Raji (cell line): ENCODE measurements around the gene HMCES.

Experiments used
- POLR2A ChIP-seq: IDR thresholded peaks from 2 replicates; pipeline ENCODE4 v1.6.1; 2011; ENCODE audit warnings: low read depth, low read length, control low read depth; ENCODE audit not compliant: insufficient read depth

HMCES gene

DNA sequence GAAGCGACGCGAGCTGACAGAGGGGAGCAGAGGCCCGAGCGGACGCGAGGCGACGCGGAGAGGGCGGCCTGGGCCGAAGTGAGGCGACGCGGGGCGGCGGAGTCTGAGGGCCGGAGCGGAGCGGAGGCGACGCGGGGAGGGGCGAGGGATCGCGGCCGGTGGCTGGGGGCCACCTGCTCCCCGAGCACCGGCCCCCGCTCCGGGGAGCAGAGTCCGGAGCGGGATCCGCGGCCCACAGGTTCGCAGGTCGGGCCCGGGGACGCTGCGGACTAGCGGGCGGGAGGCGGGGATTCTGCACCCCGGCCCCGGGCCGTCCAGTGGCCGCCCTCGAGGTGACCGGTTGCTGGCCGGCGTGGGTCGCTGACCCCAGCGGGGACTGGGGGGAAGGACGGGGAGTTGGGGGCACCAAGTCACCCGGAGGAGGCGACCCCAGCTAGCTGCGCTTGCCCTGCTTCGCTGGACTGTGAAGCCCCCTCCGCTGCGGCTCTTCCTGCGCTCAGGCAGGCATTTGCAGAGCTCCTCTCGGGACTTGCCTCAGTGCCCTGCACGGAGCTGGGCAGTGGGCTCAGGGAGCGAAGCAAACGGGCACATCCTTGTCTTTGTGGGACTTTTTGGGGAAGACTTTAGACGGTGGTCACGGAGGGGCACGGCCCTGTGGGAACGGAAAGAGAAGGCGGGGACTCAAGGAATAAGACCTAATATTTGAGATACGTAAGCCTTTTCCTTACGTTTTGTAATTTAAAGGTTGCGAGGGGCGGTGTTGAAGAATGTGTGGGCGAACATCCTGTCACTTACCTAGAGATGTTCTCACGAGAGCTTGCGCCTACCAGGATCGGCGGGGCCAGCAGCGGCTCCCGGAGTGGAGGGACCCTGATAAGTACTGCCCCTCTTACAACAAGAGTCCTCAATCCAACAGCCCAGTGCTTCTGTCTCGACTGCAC, 566 bp downstream of the HMCES start:
- TF ChIP-seq POLR2A = peak; percentile 64

GRCh38 chr3:129280183-129280582, 1.5 kb downstream of the HMCES start:
- no peak for TF ChIP-seq POLR2A

GRCh38 chr3:129281726-129282125, 3.1 kb downstream of the HMCES start:
- TF ChIP-seq POLR2A = no peak

GRCh38 chr3:129282727-129283327, 4.2 kb downstream of the HMCES start:
- TF ChIP-seq POLR2A = peak; percentile 21; the same call in 1 of the 2 replicates

DNA sequence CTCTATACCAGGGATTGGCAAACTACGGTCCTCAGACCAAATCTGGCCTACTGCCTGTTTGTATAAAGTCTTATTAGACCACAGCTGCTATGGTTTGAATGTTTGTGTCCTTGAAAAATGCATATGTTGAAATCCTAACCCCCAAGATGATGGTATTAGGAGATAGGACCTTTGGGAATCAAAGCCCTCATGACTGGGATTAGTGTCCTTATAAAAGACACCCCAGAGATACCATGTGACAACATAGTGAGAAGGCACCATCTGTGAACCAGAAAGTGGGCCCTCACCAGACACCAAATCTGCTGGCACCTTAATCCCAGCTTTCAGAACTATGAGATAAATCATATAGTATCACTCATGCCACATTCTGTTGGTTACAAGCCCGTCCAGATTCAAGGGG, 7.4 kb downstream of the HMCES start:
- no peak for TF ChIP-seq POLR2A

- TF ChIP-seq POLR2A = no peak
These were observed 9.8 kb downstream of the HMCES start for GRCh38 chr3:129288446-129288845.

DNA sequence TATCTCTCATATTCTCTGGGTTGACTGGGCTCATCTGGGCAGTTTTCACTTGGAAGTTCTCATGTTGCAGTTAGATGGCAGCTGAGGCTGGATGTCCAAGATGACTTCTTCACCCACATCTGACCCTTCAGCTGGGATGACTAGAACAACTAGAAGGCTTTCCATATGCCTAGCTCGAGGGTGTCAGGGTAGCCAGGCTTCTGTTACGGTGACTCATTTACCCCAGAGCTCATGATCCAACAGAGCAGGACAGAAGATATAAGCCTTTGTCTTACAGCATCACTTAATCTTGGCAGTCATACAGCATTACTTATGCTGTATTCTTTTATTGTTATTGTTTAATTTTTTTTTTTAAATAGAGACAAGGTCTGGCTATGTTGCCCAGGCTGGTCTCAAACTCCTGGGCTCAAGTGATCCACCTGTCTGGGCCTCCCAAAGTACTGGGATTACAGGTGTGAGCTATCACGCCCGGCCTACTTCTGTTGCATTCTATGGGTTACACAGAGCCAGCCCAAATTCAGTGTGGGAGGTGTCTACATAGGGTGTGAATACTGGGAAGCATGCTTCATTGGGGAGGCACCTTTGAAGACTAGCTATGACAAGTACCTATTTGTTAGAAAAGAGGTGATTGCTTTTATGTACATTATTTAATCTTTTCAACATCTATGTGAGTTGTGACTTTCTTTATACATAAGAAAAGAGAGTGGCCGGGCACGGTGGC, 10.7 kb downstream of the HMCES start:
- no peak for TF ChIP-seq POLR2A

GRCh38 chr3:129291236-129291886, 12.7 kb downstream of the HMCES start:
- TF ChIP-seq POLR2A = no peak

- no peak for TF ChIP-seq POLR2A
These were observed 16.6 kb downstream of the HMCES start for GRCh38 chr3:129295286-129295685.

DNA sequence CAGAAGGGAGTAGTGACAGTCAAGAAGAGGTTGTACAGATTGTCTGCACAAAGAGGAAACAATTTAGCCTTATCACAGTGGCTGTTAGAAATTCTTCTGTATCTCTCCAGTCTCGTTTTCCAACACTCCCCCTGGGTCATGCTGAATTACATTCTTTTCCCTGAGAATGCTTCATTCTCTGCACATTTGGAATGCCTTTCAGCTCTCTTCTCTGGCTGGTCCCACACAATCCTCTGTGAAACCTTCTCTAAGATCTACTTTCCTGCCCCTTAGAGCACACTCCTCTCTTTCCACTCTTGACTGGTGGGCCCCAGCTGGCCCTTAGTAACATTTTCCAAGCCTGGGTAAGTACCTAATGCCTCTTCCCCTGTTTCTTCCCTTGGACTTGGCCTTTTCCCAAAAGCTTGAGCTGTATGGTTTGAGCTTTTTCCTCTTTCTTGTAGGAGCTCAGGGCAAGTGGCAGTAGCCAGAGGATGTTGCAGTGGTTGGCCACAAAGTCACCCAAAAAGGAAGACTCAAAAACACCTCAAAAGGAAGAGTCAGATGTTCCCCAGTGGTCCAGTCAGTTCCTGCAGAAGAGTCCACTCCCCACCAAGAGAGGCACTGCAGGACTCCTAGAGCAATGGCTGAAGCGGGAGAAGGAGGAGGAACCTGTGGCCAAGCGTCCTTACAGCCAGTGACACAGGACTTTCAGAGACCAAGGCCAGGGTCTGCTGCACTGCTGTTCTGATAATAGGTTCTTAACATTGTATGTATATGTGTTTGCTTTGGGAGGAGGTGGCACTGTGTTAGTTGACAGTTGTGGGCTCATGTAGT, 25.7 kb downstream of the HMCES start:
- no peak for TF ChIP-seq POLR2A

DNA sequence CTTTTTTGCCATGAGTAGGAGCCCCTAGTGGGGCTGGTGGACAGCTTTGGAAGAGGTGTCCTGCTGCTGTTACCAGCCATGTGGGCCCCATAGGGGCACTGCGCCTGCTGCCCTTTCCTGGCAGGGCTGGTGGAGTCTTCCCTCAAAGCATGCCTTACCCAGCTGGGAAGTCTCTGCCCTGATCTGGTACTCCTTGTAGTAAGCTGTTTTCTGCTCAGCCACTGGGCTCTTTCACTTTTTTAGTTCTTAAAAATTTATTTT, 26.2 kb downstream of the HMCES start:
- no peak for TF ChIP-seq POLR2A

DNA sequence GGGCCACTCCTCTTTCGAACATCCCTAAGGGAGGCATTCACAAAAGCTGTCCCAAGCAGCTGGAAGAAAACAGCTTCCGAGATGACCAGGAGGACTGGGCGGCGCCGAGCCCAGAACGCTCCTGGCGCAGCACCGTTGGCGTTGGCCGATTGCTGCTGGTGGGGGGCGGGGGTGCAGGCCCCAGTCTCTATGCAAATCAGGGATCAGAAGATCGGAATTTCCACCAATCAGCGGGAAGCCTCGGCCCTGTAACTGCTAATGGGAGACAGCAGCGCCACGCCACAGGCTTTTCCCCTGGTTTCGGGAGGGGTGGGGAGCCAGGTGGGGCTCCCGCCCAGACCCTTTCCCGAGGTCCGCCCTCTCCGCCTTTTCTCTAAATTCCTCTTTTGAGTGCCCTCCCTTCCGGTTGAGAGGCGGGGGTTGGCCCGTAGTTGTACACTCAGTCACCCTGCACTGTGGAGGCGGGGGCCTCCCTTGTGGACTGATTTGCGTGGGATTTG, 27.0 kb downstream of the HMCES start:
- no peak for TF ChIP-seq POLR2A

GRCh38 chr3:129308636-129309035, 30.0 kb downstream of the HMCES start:
- no peak for TF ChIP-seq POLR2A

DNA sequence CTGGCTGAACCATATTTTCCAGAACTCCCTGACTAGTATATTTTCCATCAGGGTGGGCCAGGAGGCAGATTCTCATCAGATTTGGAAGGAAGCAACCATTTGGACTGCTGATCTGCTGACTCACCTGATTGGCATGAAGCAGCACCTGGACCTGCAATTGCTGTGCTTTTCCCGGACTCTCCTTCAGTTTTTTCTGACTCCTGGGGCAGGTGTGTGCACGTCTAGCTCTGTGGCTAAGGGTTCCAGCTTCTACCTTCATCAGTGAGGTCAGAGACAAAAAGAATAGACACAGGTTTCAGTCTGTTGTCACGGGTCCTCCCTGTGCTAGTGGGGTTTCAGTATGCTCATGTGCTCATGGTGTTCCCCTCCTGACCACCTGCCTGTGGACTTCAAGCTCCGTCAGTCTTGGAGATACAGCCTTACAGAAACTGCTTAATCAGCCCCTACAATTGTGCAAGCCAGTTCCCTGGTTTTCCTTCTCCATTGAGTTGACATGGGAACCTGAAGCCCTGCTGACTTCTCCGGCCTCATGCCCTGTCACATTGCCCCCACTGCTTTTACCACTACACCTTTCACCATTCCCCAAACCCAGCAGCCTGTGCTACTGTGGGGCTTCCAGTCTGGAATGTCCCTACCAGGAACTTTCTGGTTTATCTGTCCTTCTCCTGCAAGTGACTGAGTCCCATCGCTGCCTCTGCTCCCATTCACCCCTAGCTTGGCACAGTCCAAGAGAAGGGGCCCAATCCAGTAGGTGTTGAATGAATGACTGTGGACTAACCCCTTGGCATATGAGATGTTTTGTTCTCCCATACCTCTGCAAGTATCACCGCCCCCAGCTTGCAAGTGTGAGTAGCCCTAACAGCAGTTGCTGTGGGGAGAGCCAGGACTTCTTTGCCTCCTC, 31.7 kb downstream of the HMCES start:
- TF ChIP-seq POLR2A = no peak
